Right forelimb (tissue), 1 donor: ENCODE measurements around the gene HOXD4.

Source experiments
- DNase-seq: peaks from one replicate; pipeline ENCODE4 v3.0.0-alpha.2; 2018

HOXD4 gene

DNA sequence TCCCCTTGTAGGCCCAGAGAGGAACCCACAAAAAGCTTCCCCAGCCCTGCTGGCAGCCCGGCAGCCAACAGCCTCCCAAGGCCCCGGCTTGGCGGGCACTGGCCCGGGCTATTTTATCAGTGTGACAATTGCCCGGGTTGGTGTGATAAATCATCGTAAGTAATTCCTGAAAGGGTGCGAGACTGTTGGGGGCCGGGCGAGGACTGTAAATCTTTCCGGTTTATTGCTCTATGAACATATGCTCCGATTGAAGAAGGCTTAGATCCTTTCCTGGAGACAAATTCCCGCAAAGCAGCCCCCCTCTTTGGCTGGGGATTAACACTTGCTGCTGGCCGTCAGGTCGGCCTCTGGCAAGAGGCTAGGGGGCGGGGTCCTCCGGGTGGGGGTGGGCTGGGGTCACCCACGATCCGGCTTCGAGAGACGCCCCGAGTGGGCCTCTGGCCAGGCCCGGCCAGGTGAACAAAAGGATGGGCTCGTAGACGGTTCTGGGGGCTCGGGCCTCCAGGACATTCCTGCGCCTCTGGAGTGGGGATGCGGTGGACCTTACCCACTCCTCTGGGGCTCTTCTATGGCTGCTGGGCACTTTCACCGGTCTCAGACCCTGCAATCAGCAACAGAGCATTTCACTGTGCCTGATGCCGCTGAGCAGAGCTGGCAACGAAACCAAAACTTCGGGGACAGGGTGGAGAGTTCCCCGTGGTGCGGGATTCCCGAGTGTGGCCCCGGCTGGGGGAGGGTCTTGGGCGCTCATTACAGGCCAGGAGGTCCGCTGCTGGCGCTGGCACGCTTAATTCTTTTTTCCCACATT is 7.7 kb downstream of the HOXD4 start:
- no peak for DNase-seq

DNA sequence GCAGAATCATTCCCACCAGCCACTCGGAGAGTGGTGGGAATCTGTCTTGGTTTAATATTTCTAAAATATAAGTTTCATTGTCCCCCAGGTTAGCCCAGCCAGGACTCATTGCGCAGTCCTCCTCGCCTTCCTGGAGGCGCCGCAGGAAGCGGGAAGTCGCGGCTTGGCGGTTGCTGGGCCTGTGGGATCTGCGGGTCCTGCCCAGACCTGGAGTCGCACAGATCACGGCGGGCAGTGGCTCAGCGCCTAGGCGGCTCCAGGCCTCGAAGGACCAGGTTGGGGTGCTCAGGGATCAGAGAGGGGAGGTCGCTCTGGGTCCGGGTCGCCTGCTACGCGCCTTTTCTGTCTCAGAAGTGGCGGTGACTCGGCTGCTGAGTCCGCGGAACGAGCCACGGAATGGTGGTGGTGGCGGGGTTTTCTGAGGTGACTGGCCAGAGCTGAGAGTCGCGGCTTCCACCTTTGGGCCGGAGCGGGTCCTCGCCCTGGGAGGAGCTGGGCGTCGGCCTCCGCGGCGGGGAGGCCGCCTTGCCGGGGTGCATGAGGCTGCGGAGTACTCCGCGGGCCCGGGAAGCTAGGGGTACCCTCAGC is 8.4 kb downstream of the HOXD4 start:
- DNase-seq: no peak

DNA sequence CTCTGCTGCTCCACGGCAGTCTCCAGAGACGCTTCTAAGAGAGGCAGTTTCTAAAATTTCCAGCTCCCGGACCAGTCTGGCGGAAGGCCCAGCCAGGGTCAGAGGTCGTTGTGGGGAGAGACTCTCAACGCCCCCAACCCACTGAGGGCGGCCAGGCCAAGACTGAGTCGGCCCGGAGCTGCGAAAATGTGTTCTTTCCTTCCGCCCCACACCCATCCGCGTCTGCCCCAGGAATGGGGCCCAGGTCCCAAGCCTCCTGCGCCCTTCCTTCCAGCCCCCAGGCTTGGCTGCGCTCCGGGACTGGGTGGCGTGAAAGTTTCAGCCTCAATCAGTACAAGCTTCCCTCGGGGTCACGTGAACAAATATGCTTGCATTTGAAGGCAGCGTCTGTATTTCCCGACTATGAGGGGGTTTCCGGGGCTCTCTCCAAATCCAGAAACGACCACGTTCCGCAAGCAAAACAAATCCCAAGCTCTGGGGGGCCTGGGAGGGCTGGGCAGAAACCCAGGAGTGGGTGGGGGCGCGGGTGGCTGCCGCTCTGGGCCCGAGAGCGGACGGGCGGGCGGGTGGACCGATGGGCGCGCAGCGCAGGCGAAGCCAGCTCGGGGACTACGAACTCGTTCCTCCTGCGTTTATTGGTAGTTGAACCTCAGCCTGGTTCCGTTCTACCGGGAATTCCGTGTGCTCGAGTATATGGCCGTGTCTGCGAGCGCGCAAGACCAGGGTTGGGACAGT is 9.1 kb downstream of the HOXD4 start:
- peak; percentile 70 for DNase-seq

DNA sequence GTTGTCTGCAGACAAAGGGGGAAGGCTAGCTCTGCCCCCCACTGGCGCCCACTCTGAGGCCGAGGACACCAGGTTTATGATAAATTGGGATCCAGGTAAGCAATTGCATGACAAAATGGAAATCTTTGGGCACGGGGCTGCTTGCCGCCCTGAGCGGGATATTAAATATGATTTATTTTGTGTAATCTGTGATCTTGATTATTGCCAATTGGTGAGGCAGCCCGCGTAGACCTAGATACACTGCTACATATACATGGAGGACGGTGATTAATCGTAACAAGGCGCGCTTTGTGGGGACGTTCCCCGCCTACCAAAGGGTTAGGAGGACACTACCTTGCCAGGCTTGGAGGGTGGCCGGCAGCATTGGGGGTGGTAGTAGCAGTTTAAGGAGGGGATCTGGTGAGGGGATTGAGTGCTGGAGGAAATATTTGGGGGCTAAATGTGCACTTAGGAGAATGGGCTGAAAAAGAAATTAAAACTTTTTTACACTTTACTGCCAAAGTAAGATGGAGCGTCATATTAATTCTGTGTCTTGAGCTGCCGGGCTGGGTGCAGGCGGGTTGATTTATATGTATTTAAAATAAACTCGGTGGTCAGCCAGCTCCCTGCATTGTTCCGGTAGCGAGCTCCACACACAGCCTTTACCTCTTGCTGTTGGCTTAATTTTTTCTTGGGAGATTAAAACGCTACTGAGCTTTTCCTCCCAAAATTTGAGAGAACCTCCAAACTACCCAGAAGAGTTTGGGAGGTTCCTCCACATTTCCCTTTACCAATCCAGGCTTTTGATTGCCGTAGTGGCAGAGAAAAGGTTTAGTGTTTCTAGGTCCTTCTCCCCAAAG is 9.9 kb downstream of the HOXD4 start:
- DNase-seq: no peak

DNA sequence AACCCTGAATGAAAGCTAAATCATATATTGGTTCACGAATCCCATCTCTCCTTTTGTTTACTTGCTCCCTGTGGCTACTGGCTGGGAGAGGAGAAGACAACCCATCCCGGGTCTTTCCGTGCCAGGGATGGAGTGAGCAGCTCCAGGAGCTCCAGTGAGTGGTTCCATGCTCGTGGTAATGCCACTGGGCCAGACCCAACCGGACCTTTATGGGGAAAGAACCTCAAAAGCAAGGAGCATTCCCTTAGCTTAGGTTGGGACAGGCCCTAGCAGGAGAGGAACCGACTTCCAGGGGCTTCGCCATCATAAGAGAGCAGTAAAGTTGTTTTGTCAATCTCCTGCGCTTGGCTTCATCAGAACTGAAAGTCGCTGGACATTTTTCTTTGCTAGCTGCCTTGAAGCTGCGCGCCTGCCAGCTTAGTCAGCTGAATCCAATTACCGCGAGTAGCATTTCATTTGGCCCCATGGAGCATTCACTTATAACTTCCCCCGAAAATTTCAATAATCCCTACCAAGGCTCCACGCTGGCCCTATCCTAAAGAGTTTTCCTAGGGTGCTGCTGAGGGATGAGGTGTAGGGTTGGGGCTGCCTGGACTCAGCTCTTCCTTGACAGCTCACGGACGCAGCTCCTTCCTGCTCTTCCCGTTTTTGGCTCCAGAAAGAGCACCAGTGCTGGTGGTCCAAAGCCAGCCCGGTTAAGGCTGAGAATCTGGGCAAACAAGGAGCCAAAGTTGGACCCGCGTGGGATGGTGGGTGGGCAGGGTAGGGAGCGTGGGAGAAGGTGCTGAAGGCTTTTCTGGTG is 10.7 kb downstream of the HOXD4 start:
- peak; percentile 81 for DNase-seq

DNA sequence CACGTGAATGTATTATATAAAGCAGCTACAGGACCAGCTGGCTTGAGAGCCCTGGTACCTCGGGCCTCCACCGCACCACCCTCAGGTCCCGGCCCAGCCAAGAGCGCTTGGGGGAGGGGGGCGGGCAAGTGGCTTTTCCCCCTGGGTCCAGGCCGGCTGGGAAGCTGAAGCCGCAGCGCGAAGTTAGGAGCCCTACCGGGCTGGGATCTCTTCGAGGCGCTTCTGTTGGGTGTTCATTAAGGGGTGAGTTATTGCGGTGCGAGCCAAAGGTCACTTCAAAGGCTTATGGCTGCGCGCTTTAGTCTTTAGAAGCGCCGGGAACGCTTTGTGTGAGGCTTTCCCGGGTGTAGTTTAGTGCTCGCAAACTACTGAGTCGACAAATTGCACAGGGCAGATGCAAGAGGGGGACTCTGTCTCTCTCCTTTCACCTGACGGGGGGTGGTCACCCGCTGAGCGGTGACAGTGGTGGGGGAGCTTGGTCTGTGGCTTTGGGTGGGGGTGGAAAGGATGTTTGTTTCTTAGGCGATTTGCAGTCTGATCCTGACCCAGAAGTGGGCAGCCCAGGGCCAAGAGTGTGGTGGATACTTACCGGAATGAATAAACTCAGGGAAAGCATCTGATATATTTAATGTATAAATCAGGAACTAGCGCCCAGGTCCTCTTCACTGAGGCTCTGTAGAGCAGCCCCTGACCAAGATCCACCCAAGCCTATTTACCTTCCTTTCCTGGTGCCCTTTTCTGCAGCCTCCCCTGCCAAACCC is 11.7 kb downstream of the HOXD4 start:
- no peak for DNase-seq

DNA sequence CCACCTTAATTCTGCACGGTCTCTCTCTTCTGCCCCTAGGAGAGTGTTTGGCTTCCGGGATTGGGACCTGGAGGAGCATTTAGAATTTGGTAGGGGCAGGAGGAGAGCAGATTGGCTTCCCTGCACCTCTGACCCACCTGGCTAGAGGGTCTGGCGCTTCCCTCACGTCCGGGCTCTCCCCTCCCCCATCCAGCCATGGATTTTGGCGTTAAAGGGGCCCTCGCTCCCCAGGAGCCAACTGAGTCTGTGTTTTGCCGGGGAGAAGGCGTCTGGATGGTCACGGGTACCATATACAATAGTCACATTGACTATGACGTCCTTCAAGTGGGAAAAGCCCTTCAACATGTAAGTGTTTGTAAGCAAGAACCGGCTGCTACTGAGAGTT is 12.3 kb downstream of the HOXD4 start:
- no peak for DNase-seq

DNA sequence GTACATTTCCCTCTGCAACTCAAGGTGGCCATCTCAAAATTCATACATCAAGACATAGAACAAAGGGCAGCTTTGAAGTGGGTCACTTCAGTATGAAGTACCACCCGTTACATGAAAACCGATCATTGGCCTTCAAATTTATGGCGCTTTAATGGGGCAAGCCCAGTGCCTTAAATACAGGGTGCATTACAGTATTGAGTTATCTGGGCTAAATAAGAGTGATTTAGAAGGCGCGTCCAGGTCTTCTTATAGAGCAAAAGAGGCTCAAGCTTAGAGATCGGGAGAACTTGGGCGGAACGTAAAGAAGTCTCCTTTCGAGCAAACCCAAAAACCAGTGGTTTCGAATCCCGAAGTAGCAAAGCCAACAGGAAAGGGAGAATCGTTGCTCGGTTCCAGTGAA is 12.9 kb downstream of the HOXD4 start:
- no peak for DNase-seq

DNA sequence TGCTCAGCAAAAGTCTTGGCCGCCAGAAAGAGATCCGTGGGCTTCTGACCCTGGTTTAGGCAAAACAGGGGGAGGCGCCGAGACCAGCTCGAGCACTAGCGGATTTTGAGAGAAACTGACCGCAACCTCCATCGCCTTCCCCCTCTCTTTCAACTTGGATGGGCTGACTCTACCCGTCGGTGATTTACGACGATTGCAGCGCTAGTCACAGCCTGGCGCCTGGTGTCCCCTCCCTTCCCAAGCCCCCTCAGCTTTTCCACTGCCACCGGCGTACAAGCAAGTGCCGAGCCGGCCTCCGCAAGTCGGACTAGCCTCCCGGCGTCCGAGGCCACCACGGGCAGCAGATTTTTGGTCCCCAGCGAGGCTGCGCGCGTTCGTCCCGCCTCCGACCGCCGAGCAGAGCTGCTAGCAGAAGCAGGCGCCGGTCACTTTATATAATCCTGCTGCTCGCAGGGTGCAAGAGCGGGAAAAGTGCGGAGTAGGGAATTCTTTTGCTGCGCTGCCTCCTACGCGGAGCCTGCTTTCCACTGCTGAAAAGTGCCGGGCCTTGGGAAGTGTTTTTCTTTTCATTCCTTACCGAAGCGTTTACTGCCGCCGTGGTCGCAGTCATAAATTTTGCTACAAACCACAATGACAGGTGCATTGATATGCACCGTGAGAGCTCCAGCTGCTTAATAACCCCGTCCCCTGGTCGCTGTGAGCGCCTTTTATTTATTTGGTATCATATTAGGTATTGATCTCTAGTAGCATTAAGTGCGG is 13.4 kb downstream of the HOXD4 start:
- DNase-seq: no peak

DNA sequence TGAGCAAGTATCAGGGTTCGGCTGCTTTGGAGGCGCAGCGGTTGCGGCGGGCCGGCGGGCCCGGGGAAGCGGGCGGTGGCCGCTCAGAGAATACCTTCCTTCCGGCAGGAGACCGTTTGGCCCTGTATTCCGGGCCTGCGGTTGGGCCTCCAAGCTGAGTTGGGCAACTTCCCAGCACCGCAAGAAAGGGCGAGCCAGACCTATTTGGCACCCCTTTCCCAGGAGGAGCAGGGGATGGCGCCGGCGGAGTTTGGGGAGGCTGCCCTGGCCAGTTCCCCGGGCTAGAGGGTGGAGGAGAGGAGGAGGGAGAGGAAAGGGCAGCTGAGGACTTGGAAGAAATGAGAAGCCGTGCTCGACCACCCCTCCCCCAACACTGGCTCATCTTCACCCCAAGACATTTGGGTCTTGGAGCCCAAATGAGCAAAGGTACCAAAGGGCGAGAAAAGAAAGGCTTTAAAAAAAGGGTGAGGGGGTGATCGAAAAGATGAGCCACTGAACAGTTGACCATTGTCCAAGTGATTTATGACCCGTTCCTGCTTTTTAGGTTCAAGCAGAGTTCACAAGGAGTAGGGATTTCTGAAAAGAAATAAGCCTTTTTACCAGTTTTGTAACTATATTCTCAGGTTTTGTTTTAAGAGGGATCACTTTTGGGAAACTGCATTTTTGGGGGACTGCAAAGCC is 14.2 kb downstream of the HOXD4 start:
- DNase-seq: no peak

DNA sequence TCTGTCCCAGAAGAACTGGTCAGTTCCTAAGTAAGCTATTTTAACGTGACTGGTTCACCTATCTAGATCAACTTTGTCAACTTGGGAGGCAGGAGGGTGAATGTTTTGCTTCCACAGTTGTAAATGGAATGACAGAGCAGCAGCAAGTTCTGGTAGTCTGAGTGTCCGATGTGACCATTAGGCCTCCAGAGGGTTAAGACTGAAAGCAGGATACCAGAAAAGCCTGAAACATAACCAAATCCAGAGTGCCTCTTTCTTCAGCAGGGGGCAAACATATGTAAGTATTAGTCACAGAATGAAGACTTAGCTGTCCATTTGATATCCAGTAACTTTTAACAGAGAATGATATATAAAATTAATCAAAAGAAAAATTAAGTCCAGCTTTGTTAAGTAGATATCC is 14.9 kb downstream of the HOXD4 start:
- no peak for DNase-seq

DNA sequence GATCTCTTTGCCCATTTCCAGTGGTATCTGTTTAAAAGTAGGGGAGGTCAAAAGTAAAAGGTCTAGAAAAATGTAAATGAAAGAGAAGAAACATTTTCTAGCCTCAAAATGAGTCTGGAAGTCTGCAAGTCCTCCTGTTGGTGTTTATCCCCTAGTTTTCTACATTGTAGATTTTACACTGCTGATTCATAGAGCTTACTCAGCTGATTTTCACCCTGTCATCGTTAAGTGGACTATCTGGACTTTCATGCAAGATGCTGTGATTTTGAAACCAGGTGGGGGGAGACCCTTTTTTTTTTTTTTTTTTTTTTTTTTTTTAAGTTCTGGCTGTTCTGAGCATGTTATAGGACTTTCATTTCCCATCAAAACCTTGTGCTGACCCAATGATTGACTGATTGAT is 16.0 kb downstream of the HOXD4 start:
- no peak for DNase-seq

DNA sequence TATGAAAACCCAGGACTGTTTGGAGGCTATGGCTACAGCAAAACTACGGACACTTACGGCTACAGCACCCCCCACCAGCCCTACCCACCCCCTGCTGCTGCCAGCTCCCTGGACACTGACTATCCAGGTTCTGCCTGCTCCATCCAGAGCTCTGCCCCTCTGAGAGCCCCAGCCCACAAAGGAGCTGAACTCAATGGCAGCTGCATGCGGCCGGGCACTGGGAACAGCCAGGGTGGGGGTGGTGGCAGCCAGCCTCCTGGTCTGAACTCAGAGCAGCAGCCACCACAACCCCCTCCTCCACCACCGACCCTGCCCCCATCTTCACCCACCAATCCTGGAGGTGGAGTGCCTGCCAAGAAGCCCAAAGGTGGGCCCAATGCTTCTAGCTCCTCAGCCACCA is 17.8 kb downstream of the HOXD4 start:
- no peak for DNase-seq

DNA sequence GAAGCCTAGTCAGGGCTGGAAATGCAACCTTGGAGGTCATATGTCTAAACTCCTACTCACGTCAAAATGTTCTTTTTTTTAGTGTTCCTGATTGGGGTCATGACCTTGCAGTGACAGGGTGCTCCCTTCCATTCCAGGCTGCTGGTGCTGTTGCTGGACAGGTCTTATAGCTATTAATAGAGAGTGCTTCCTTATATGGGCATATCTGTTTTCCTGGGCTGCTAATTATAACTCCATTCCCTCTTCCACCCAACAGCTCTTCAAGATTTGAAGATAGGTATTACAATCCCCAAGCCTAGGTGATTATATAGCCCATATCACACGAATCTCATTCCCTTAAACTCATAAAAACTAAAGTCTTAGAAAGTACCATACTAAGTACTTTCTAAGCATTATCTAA is 18.4 kb downstream of the HOXD4 start:
- DNase-seq: no peak

DNA sequence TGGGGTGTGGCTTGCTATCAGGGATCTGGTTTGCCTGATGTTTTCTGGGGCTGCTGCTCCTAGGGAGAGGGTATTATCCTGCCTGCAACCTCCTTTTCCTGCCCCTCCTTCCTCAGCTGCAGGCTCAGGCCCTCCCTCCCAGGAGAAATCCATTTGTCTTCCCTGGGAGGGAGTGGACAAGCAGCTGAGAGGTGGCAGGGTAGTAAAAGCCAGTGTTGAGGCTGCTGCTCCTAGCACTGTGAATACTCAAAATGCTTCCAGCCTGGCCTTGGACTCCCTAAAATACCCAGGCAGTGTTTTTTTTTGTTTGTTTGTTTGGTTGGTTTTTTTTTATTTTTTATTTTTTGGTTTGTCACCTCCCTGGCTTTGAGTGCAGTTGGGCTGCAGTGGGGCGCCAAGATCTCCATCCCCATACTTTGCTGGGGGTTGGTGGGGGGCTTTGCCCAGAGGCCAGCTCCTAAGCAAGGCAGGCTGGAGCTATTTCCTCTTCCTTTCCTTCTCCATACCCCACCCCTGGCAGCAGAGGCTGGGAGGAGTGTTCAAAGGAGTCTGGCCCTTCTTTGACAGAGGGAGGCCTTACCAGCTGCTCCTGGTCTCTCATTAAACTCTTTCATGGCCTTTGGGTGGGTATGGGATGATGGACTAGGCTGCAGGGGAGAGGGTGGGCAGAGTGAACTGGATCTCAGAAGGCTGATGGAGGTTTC is 19.4 kb downstream of the HOXD4 start:
- DNase-seq: no peak

DNA sequence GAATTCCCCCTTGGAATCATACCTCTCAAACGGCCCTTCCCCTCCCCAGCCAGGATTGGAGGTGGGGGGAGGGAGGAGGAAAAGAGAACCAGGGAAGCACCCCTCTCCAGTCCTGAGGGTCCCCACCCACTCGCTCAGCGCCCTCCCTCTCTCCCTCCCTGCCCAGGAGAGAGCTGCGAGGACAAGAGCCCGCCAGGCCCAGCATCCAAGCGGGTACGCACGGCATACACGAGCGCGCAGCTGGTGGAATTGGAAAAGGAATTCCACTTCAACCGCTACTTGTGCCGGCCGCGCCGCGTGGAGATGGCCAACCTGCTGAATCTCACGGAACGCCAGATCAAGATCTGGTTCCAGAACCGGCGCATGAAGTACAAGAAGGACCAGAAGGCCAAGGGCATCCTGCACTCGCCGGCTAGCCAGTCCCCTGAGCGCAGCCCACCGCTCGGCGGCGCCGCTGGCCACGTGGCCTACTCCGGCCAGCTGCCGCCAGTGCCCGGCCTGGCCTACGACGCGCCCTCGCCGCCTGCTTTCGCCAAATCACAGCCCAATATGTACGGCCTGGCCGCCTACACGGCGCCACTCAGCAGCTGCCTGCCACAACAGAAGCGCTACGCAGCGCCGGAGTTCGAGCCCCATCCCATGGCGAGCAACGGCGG is 20.1 kb downstream of the HOXD4 start:
- DNase-seq: no peak

DNA sequence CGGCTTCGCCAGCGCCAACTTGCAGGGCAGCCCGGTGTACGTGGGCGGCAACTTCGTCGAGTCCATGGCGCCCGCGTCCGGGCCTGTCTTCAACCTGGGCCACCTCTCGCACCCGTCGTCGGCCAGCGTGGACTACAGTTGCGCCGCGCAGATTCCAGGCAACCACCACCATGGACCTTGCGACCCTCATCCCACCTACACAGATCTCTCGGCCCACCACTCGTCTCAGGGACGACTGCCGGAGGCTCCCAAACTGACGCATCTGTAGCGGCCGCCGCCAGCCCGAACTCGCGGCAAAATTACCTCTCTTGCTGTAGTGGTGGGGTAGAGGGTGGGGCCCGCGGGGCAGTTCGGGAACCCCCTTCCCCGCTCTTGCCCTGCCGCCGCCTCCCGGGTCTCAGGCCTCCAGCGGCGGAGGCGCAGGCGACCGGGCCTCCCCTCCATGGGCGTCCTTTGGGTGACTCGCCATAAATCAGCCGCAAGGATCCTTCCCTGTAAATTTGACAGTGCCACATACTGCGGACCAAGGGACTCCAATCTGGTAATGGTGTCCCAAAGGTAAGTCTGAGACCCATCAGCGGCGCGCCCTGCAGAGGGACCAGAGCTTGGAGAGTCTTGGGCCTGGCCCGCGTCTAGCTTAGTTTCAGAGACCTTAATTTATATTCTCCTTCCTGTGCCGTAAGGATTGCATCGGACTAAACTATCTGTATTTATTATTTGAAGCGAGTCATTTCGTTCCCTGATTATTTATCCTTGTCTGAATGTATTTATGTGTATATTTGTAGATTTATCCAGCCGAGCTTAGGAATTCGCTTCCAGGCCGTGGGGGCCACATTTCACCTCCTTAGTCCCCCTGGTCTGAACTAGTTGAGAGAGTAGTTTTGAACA is 20.9 kb downstream of the HOXD4 start:
- no peak for DNase-seq
